Thyroid gland (tissue), 4 donors: Measurements from ENCODE around the gene LRGUK.

Experiments
- POLR2A ChIP-seq, 2 donors: fragments of 450-650 bp; IDR thresholded peaks; one replicate each; pipeline ENCODE4 v1.6.1; 2017; ENCODE audit warnings: antibody characterized with exemption in 2 of 2, mild to moderate bottlenecking in 2 of 2, moderate library complexity in 1 of 2
- TF ChIP-seq, protein P1 (sequence below), 6 experiments: fragments of 200-600 bp in 3 of 6; fragments of 450-650 bp in 3 of 6; sonication (generic) in 3 of 6; IDR thresholded peaks; one replicate each; pipeline ENCODE4 v1.5.1; 2016 to 2019; ENCODE audit warnings: antibody characterized with exemption in 6 of 6, mild to moderate bottlenecking in 2 of 6, inconsistent platforms in 1 of 6, moderate library complexity in 1 of 6

DNA sequence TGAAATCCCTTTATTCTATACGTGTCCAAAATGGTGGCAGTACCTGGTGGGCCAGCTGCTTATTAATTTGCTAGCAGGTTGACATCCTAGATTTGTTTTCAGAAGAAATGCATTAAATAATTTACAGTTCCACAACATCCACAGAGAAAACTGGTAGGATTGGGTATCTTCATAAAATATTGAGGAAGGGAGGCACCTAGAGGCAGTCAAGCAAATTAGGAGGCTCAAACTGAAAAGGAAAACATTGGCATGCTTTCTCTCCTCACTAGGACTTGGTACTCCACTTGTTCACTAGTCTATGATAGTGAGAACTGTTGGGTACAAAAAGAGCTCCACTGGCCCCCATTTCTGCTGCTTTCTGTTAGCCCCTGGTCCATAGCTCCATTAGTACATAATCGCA, 18.3 kb upstream of the LRGUK start:
- TF ChIP-seq, protein P1, sequence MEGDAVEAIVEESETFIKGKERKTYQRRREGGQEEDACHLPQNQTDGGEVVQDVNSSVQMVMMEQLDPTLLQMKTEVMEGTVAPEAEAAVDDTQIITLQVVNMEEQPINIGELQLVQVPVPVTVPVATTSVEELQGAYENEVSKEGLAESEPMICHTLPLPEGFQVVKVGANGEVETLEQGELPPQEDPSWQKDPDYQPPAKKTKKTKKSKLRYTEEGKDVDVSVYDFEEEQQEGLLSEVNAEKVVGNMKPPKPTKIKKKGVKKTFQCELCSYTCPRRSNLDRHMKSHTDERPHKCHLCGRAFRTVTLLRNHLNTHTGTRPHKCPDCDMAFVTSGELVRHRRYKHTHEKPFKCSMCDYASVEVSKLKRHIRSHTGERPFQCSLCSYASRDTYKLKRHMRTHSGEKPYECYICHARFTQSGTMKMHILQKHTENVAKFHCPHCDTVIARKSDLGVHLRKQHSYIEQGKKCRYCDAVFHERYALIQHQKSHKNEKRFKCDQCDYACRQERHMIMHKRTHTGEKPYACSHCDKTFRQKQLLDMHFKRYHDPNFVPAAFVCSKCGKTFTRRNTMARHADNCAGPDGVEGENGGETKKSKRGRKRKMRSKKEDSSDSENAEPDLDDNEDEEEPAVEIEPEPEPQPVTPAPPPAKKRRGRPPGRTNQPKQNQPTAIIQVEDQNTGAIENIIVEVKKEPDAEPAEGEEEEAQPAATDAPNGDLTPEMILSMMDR (IDR thresholded peaks at IDR 0.05), result no peak
- TF ChIP-seq POLR2A (IDR thresholded peaks at IDR 0.05), result no peak
